CD8-positive, alpha-beta memory T cell (primary cell): ENCODE data around the gene NUP93. TPM values are rescaled to one million over a fixed set of nuclear protein-coding genes. Genes with fewer than 3 reads are reported as not detected.

ENCODE experiments used
- CTCF ChIA-PET: fragments of 350-600 bp; sonication (Branson Sonifier 250); formaldehyde crosslinking; loops from one replicate; lab custom pipeline; 2021; ENCODE audit warnings: antibody characterized with exemption; lab: Charles Lee
- POLR2A ChIA-PET: fragments of 350-600 bp; sonication (Branson Sonifier 250); formaldehyde crosslinking; loops from one replicate; lab custom pipeline; 2021; ENCODE audit warnings: antibody characterized with exemption; lab: Charles Lee
- DNase-seq, 5 donors: peaks; one replicate each; pipeline versions ENCODE4 v3.0.0 to v3.0.0-alpha.2; 2020 to 2022; ENCODE audit warnings: mixed read lengths in 1 of 5
- H3K27ac ChIP-seq: one replicate; pipeline ENCODE4 v1.7.0; 2013; ENCODE audit warnings: low read depth, mild to moderate bottlenecking, low read length, moderate library complexity
- H3K27me3 ChIP-seq: 2 replicates; pipeline ENCODE4 v1.7.0; 2013; ENCODE audit warnings: low read length, mild to moderate bottlenecking; ENCODE audit not compliant: insufficient read depth, poor library complexity, severe bottlenecking
- H3K36me3 ChIP-seq: 2 replicates; pipeline ENCODE4 v1.7.0; 2013; ENCODE audit warnings: mild to moderate bottlenecking, low read length, moderate library complexity; ENCODE audit not compliant: insufficient read depth
- H3K4me1 ChIP-seq: 2 replicates; pipeline ENCODE4 v1.7.0; 2013; ENCODE audit warnings: mild to moderate bottlenecking, low read length, moderate library complexity; ENCODE audit not compliant: insufficient read depth
- H3K4me3 ChIP-seq: 2 replicates; pipeline ENCODE4 v1.7.0; 2013; ENCODE audit warnings: mild to moderate bottlenecking, low read length
- H3K9me3 ChIP-seq: 2 replicates; pipeline ENCODE4 v1.7.0; 2013; ENCODE audit warnings: mild to moderate bottlenecking, low read length
- H3K27ac Mint-ChIP-seq, 8 donors: one replicate each; pipeline ENCODE4 v1.8.0; 2020 to 2021; ENCODE audit warnings: mixed read lengths in 8 of 8, mild to moderate bottlenecking in 6 of 8, inconsistent platforms in 3 of 8, moderate library complexity in 3 of 8
- H3K27me3 Mint-ChIP-seq, 2 donors: one replicate each; pipeline ENCODE4 v1.8.0; 2020 to 2021; ENCODE audit warnings: mixed read lengths in 2 of 2, mild to moderate bottlenecking in 1 of 2, moderate library complexity in 1 of 2
- H3K36me3 Mint-ChIP-seq, 3 donors: one replicate each; pipeline ENCODE4 v1.8.0; 2020 to 2021; ENCODE audit warnings: mixed read lengths in 3 of 3, inconsistent platforms in 1 of 3, mild to moderate bottlenecking in 1 of 3
- H3K4me1 Mint-ChIP-seq, 3 donors: one replicate each; pipeline ENCODE4 v1.8.0; 2020 to 2021; ENCODE audit warnings: mixed read lengths in 3 of 3, inconsistent platforms in 1 of 3, mild to moderate bottlenecking in 1 of 3
- H3K4me3 Mint-ChIP-seq, 7 donors: one replicate each; pipeline ENCODE4 v1.8.0; 2020 to 2021; ENCODE audit warnings: mixed read lengths in 7 of 7, mild to moderate bottlenecking in 6 of 7, moderate library complexity in 4 of 7, inconsistent platforms in 2 of 7
- H3K9me3 Mint-ChIP-seq, 5 donors: one replicate each; pipeline ENCODE4 v1.8.0; 2020 to 2022; ENCODE audit warnings: mixed read lengths in 5 of 5, mild to moderate bottlenecking in 3 of 5, moderate library complexity in 2 of 5, inconsistent platforms in 1 of 5
- polyA plus RNA-seq: library from polyadenylated mRNA; unstranded; fragments of 300-500 nt; fragmentation: Illumina TruSeq; gene quantifications from one replicate; pipeline ENCODE4 v1.2.3, GENCODE V29; 2021
- total RNA-seq, 2 experiments: library from RNA; stranded (reverse); gene quantifications; one replicate each; pipeline ENCODE4 v1.2.3, GENCODE V29; 2021

NUP93 gene
- total and polyA plus RNA-seq, 3 experiments from 2014 or later = 93.8 to 155 (median 153) TPM

DNA sequence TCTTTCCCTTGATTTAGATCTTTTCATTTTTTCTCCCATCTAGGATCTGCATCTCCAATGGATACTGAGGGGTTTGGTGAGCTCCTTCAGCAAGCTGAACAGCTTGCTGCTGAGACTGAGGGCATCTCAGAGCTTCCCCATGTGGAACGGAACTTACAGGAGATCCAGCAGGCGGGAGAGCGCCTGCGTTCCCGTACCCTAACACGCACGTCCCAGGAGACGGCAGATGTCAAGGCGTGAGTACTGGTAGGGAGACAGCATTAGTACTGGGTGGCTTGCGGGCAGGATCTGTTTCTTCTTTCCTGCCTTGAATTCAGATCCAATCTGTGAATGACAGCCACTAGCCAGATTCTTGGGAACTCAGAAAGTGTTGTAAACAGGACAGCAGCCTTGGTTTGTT lies 18.3 kb downstream of the NUP93 start:
- ChIA-PET POLR2A (no interaction called here), CTCF (no interaction called here)
- no peak for DNase-seq
- Mint-ChIP-seq H3K27ac (peak overlapping the region in 2 of 8 donors; percentile 28 to 69), H3K27me3 (no peaks in the 10 kb centered on the region), H3K9me3 (no peaks in the 10 kb centered on the region), H3K36me3 (peaks cover 6 to 55% (median 22%) of the 10 kb centered on the region in 3 donors), H3K4me1 (peaks cover 26 to 46% (median 41%) of the 10 kb centered on the region in 3 donors), H3K4me3 (no peak overlapping the region)
- Histone ChIP-seq H3K4me3 (no peak overlapping the region), H3K36me3 (no peaks in the 10 kb centered on the region), H3K4me1 (no peaks in the 10 kb centered on the region), H3K27ac (no peak overlapping the region), H3K9me3 (no peaks in the 10 kb centered on the region), H3K27me3 (no peaks in the 10 kb centered on the region)

DNA sequence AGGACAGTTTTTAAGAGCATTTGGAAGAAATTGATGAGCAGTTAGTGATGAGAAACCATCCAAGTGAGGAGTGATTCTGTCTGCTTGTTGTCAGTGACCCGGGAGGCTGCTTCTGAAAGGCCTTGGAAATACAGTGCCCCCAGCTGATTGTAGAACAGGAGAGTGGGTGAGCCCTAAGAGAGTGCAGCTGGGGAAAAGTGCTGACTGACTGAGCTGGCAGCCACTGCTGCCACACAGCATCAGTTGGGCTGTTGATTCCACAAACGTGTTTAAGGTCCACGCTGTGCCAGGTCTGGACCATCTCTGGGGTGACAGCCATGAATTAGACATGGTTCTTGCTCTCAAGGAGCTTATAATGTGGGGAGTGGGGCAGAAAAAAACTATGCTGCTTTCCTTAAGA lies 18.9 kb downstream of the NUP93 start:
- peak overlapping the region in 2 of 8 donors; percentile 26 to 48 for H3K27ac Mint-ChIP-seq
- peaks cover 21 to 40% (median 35%) of the 10 kb centered on the region in 3 donors for H3K4me1 Mint-ChIP-seq
- DNase-seq = no peak
- H3K27ac ChIP-seq = no peak overlapping the region
- H3K9me3 Mint-ChIP-seq = peaks cover 0 to 5% (median 0%) of the 10 kb centered on the region in 5 donors
- no peaks in the 10 kb centered on the region for H3K27me3 Mint-ChIP-seq
- H3K4me1 ChIP-seq = no peaks in the 10 kb centered on the region
- no peaks in the 10 kb centered on the region for H3K27me3 ChIP-seq
- H3K4me3 ChIP-seq = no peak overlapping the region
- H3K36me3 Mint-ChIP-seq = peaks cover 12 to 62% (median 26%) of the 10 kb centered on the region in 3 donors
- no peaks in the 10 kb centered on the region for H3K36me3 ChIP-seq
- H3K9me3 ChIP-seq = no peaks in the 10 kb centered on the region
- CTCF ChIA-PET = interaction anchor here (1.0 kb wide), 1 partner anchor 46 kb away, joined by 3 read pairs; no protein-coding TSS in a partner anchor
- POLR2A ChIA-PET = no interaction called here
- H3K4me3 Mint-ChIP-seq = no peak overlapping the region

DNA sequence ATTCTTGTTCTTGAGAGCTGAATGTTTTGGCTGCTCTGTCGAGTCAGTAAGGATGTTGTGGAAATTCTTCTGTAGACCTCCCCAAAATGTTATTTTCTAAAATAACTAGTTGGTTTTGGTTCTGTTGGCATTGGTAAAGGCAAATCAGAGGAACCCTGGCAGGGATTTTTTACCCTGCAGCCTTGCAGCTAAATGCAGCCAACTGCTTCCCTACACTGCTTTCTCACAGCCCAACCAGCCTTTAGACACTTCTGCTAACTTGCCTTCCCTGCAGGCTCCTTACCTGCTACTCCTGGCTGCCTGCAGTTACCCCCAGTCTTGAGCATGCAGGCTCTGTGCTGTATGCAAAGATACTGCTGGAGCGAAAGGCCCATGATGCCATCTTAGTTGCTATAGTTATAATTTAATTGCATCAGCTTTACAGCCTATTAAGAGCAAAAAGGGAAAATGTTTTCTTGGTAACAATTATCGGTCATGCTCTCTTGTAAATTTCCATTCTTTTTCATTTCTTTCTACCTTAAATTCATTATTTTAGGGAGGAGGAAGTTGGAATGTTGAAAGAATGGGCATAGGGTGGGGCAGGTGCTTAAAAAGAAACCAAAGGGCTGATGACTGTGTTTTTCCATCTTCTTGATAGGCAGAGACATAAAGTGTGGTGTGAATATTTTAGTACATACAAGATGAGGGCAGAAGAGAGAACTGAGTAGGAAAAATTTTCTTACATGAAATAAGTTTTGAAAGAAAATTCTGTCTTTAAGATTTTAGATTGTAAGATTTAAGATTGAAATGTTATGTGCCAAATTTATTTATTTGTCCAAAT lies 20.0 kb downstream of the NUP93 start:
- Mint-ChIP-seq H3K4me1 (peaks cover 14 to 31% (median 29%) of the 10 kb centered on the region in 3 donors), H3K27me3 (no peaks in the 10 kb centered on the region), H3K27ac (peak overlapping the region in 2 of 8 donors; percentile 10 to 27), H3K9me3 (peaks cover 0 to 9% (median 0%) of the 10 kb centered on the region in 5 donors), H3K4me3 (no peak overlapping the region), H3K36me3 (peaks cover 17 to 65% (median 30%) of the 10 kb centered on the region in 3 donors)
- Histone ChIP-seq H3K27me3 (no peaks in the 10 kb centered on the region), H3K4me3 (no peak overlapping the region), H3K36me3 (no peaks in the 10 kb centered on the region), H3K9me3 (no peaks in the 10 kb centered on the region), H3K4me1 (no peaks in the 10 kb centered on the region), H3K27ac (no peak overlapping the region)
- POLR2A ChIA-PET = no interaction called here
- CTCF ChIA-PET = interaction anchor here (1.0 kb wide), 1 partner anchor 47 kb away, joined by 3 read pairs; no protein-coding TSS in a partner anchor
- DNase-seq = no peak

DNA sequence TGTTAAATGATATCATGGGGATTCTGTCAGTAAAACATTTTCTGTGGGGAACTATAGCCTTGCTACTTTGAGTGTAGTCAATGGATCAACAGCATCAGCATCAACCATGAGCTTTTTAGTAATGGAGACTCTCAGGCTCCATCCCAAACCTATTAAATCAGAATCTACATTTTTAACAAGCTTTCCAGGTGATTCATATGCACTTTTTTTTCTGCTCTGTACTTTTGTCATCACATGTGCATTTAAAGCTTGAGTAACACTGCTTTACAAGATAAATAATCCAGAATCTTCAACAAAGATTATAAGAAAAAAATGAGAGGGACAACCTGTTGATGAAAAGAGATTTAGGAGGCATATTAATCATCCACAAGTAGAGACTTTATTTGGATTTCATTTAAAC lies 23.5 kb downstream of the NUP93 start:
- H3K9me3 Mint-ChIP-seq = peaks cover 0 to 12% (median 0%) of the 10 kb centered on the region in 5 donors
- ChIA-PET POLR2A (no interaction called here), CTCF (no interaction called here)
- no peaks in the 10 kb centered on the region for H3K4me1 ChIP-seq
- H3K27me3 ChIP-seq = no peaks in the 10 kb centered on the region
- no peak overlapping the region for H3K27ac ChIP-seq
- peaks cover 20 to 72% (median 22%) of the 10 kb centered on the region in 3 donors for H3K36me3 Mint-ChIP-seq
- no peaks in the 10 kb centered on the region for H3K9me3 ChIP-seq
- H3K27ac Mint-ChIP-seq = no peak overlapping the region
- no peak overlapping the region for H3K4me3 ChIP-seq
- H3K27me3 Mint-ChIP-seq = no peaks in the 10 kb centered on the region
- no peaks in the 10 kb centered on the region for H3K36me3 ChIP-seq
- no peak overlapping the region for H3K4me3 Mint-ChIP-seq
- H3K4me1 Mint-ChIP-seq = peaks cover 11 to 25% (median 20%) of the 10 kb centered on the region in 3 donors
- DNase-seq = no peak

DNA sequence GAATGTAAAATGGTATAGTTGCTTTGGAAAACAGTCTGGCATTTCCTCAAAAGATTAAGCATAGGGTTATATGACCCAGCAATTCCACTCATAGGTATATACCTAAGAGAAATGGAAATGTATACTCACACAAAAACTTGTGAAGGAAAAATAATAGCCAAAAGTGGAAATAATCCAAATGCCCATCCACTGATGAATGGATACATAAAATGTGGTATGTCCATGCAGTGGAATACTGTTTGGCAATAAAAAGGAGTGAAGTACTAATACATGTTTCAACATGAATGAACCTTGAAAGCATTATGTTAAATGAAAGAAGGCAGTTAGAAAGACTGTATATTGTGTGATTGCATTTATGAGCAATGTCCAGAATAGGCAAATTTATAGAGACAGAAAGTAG lies 25.1 kb downstream of the NUP93 start:
- Mint-ChIP-seq H3K27ac (no peak overlapping the region), H3K27me3 (no peaks in the 10 kb centered on the region), H3K4me3 (no peak overlapping the region), H3K4me1 (peaks cover 3 to 12% (median 6%) of the 10 kb centered on the region in 3 donors), H3K9me3 (peaks cover 0 to 12% (median 0%) of the 10 kb centered on the region in 5 donors), H3K36me3 (peaks cover 21 to 71% (median 30%) of the 10 kb centered on the region in 3 donors)
- ChIA-PET CTCF (no interaction called here), POLR2A (no interaction called here)
- no peaks in the 10 kb centered on the region for H3K27me3 ChIP-seq
- no peaks in the 10 kb centered on the region for H3K36me3 ChIP-seq
- H3K4me1 ChIP-seq = no peaks in the 10 kb centered on the region
- H3K27ac ChIP-seq = no peak overlapping the region
- H3K4me3 ChIP-seq = no peak overlapping the region
- no peak for DNase-seq
- H3K9me3 ChIP-seq = no peaks in the 10 kb centered on the region

DNA sequence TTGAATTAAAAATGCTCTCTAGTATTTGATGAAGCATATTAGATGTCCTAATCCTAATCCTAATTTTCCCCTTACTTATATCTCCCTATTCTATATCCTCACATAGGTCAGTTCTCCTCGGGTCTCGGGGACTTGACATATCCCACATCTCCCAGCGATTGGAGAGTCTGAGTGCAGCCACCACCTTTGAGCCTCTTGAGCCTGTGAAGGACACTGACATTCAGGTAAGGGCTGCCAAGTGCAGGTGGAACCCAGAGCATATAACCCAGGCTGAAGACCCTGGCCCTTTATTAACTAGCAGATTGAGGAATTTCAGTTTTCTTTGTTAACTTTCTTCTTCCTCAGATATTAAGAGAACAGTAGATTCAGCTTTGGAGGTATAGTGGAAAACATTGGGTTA lies 28.5 kb downstream of the NUP93 start:
- Mint-ChIP-seq H3K4me1 (peaks cover 3 to 7% (median 6%) of the 10 kb centered on the region in 3 donors), H3K36me3 (peaks cover 25 to 63% (median 30%) of the 10 kb centered on the region in 3 donors), H3K27me3 (peaks cover 0 to 2% of the 10 kb centered on the region in 2 donors), H3K9me3 (peaks cover 0 to 10% (median 0%) of the 10 kb centered on the region in 5 donors), H3K27ac (peak overlapping the region in 2 of 8 donors; percentile 16 to 23), H3K4me3 (no peak overlapping the region)
- H3K9me3 ChIP-seq = no peaks in the 10 kb centered on the region
- no peak for DNase-seq
- no peaks in the 10 kb centered on the region for H3K36me3 ChIP-seq
- H3K4me3 ChIP-seq = no peak overlapping the region
- CTCF ChIA-PET = no interaction called here
- H3K27ac ChIP-seq = no peak overlapping the region
- POLR2A ChIA-PET = no interaction called here
- no peaks in the 10 kb centered on the region for H3K4me1 ChIP-seq
- no peaks in the 10 kb centered on the region for H3K27me3 ChIP-seq

DNA sequence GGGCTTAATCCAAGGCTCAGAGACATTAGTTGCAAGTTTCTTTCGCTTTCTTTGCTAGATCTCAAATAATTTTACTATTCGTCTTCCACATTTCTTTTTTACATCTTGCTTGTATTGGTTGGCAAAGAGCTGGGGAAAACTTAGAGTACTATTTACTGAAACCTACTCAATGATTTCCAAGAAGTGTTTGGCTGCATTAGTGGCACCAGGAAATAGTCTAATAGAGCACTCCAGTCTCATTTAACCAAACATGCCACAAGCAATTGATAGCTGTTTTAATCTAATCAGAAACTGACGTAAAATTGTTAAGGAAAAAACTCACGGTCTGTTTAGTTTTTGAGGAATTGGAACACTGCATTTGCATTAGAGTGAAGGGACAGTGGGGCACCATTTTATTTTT lies 29.0 kb downstream of the NUP93 start:
- Mint-ChIP-seq H3K9me3 (peaks cover 0 to 6% (median 0%) of the 10 kb centered on the region in 5 donors), H3K27ac (peak overlapping the region in 2 of 8 donors; percentile 14 to 37), H3K4me1 (peaks cover 3 to 11% (median 11%) of the 10 kb centered on the region in 3 donors), H3K4me3 (no peak overlapping the region), H3K27me3 (peaks cover 0 to 2% of the 10 kb centered on the region in 2 donors), H3K36me3 (peaks cover 20 to 63% (median 25%) of the 10 kb centered on the region in 3 donors)
- no peaks in the 10 kb centered on the region for H3K36me3 ChIP-seq
- ChIA-PET CTCF (no interaction called here), POLR2A (no interaction called here)
- no peaks in the 10 kb centered on the region for H3K27me3 ChIP-seq
- no peak for DNase-seq
- H3K4me1 ChIP-seq = no peaks in the 10 kb centered on the region
- H3K4me3 ChIP-seq = no peak overlapping the region
- H3K9me3 ChIP-seq = no peaks in the 10 kb centered on the region
- no peak overlapping the region for H3K27ac ChIP-seq

DNA sequence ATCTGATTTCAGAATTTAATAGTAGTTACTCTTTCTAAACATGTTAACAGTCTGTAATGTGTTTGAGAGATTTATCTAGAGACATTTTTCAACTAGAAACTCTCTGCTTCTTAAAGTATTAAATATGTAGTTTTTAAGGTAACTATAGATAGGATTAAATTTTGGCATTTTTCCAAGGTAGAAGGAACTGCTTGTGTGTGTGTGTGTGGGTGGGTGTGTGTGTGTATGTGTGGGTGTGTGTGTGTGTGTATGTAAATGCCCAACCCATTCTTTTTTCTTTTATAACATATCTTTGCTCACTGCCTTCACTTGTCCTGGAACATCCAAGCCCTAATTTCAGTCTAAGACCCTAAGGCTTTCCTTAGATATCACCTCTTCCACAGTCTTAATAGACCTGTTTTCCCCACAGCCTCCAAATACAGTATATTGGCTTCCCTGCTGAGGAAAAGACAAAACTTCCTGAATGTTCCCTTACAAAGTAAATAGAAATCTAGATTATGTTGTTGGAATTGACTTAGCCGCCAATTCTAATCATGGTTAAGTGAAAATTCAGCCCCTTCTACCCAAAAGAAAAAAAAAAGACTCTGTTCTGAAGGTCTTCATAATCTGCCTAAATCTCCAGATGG lies 33.5 kb downstream of the NUP93 start:
- peak overlapping the region in 1 of 8 donors; percentile 26 for H3K27ac Mint-ChIP-seq
- POLR2A ChIA-PET = no interaction called here
- H3K4me1 ChIP-seq = no peaks in the 10 kb centered on the region
- H3K27ac ChIP-seq = no peak overlapping the region
- CTCF ChIA-PET = no interaction called here
- DNase-seq = no peak
- H3K4me3 Mint-ChIP-seq = no peak overlapping the region
- H3K27me3 ChIP-seq = no peaks in the 10 kb centered on the region
- no peaks in the 10 kb centered on the region for H3K9me3 ChIP-seq
- H3K36me3 ChIP-seq = no peaks in the 10 kb centered on the region
- H3K4me3 ChIP-seq = no peak overlapping the region
- H3K9me3 Mint-ChIP-seq = no peaks in the 10 kb centered on the region
- peaks cover 11 to 69% (median 22%) of the 10 kb centered on the region in 3 donors for H3K36me3 Mint-ChIP-seq
- peaks cover 3 to 16% (median 14%) of the 10 kb centered on the region in 3 donors for H3K4me1 Mint-ChIP-seq
- H3K27me3 Mint-ChIP-seq = peaks cover 0 to 2% of the 10 kb centered on the region in 2 donors
